Measurements from ENCODE around the gene POM121L2. TPM values are rescaled to one million over a fixed set of nuclear protein-coding genes. Genes with fewer than 3 reads are reported as not detected.

POM121L2 gene
- total and polyA plus RNA-seq, 4 donors: not detected

GRCh38 chr6:27333642-27334040, 21.6 kb upstream of the POM121L2 start:
- Histone ChIP-seq H3K4me3 (ENCODE audit: low read depth in 1 of 3, low read length in 3 of 3) (no peak overlapping the region), H3K27me3 (ENCODE audit: control insufficient read depth in 4 of 4, insufficient read depth in 4 of 4, low read length in 3 of 4) (peaks cover 0 to 6% (median 1%) of the 10 kb centered on the region in 4 donors), H3K27ac (ENCODE audit: low read depth in 1 of 2, low read length in 2 of 2) (no peak overlapping the region), H3K36me3 (ENCODE audit: control insufficient read depth in 4 of 4, insufficient read depth in 3 of 4, low read depth in 1 of 4, low read length in 3 of 4) (no peaks in the 10 kb centered on the region), H3K9me3 (ENCODE audit: control insufficient read depth in 4 of 4, low read length in 3 of 4) (peaks cover 0 to 6% (median 3%) of the 10 kb centered on the region in 4 donors), H3K9ac (ENCODE audit: low read depth in 1 of 2, low read length in 2 of 2) (no peak overlapping the region), H3K4me1 (ENCODE audit: control insufficient read depth in 4 of 4, insufficient read depth in 4 of 4, low read length in 3 of 4) (no peaks in the 10 kb centered on the region)
- no peak for DNase-seq (ENCODE audit: low spot score)
- 63% methylated on average over 3 of the region's 3 CpGs for whole genome bisulfite sequencing
- TF ChIP-seq CTCF (IDR thresholded peaks at IDR 0.05; ENCODE audit: low read depth, low read length, missing input control) (no peak), TAF1 (conservative IDR thresholded peaks at IDR 0.05) (no peak), EGR1 (IDR thresholded peaks at IDR 0.05; ENCODE audit: low read depth in 2 of 2) (no peak), SP1 (IDR thresholded peaks at IDR 0.05) (no peak), JUND (IDR thresholded peaks at IDR 0.05) (no peak), HNF4G (IDR thresholded peaks at IDR 0.05) (no peak), NR2F2 (IDR thresholded peaks at IDR 0.05) (no peak)

GRCh38 chr6:27332692-27333641, 20.9 kb upstream of the POM121L2 start:
- Histone ChIP-seq H3K9ac (ENCODE audit: low read depth in 1 of 2, low read length in 2 of 2) (no peak overlapping the region), H3K36me3 (ENCODE audit: control insufficient read depth in 4 of 4, insufficient read depth in 3 of 4, low read depth in 1 of 4, low read length in 3 of 4) (no peaks in the 10 kb centered on the region), H3K27me3 (ENCODE audit: control insufficient read depth in 4 of 4, insufficient read depth in 4 of 4, low read length in 3 of 4) (peaks cover 0 to 6% (median 1%) of the 10 kb centered on the region in 4 donors), H3K4me3 (ENCODE audit: low read depth in 1 of 3, low read length in 3 of 3) (no peak overlapping the region), H3K4me1 (ENCODE audit: control insufficient read depth in 4 of 4, insufficient read depth in 4 of 4, low read length in 3 of 4) (no peaks in the 10 kb centered on the region), H3K9me3 (ENCODE audit: control insufficient read depth in 4 of 4, low read length in 3 of 4) (peaks cover 0 to 6% (median 4%) of the 10 kb centered on the region in 4 donors), H3K27ac (ENCODE audit: low read depth in 1 of 2, low read length in 2 of 2) (no peak overlapping the region)
- 8% methylated on average over 32 of the region's 32 CpGs for WGBS
- TF ChIP-seq CTCF (IDR thresholded peaks at IDR 0.05; ENCODE audit: low read depth, low read length, missing input control) (no peak), EGR1 (IDR thresholded peaks at IDR 0.05; ENCODE audit: low read depth in 2 of 2) (no peak), RAD21 (IDR thresholded peaks at IDR 0.05) (no peak), JUND (IDR thresholded peaks at IDR 0.05) (no peak), SP1 (IDR thresholded peaks at IDR 0.05) (no peak), REST (IDR thresholded peaks at IDR 0.05) (no peak), FOXA2 (IDR thresholded peaks at IDR 0.05) (no peak), HNF4G (IDR thresholded peaks at IDR 0.05) (no peak), GABPA (IDR thresholded peaks at IDR 0.05 in 1 of 2, conservative IDR thresholded peaks at IDR 0.05 in 1 of 2) (no peak), FOXA1 (IDR thresholded peaks at IDR 0.05) (no peak), ATF3 (IDR thresholded peaks at IDR 0.05) (no peak), YY1 (IDR thresholded peaks at IDR 0.05) (no peak)
- DNase-seq (ENCODE audit: low spot score): no peak
